MCF 10A (cell line): Measurements from ENCODE around the gene HOXD10. TPM values are rescaled to one million over a fixed set of nuclear protein-coding genes. Genes with fewer than 3 reads are reported as not detected.

ENCODE experiments used
- BruUV-seq: library from RNA; stranded (reverse); fragments of 400-500 nt; replicated peaks from 2 replicates; lab custom pipeline; 2021; lab: Mats Ljungman, UMichigan
- CTCF ChIA-PET: fragments of 300-600 bp; sonication (Branson Sonifier 250); formaldehyde crosslinking; extraction: SDS; loops from one replicate; lab custom pipeline; 2021; ENCODE audit warnings: antibody characterized with exemption, inconsistent platforms; lab: Yijun Ruan, JAX
- POLR2A ChIA-PET: fragments of 300-600, 350-650 bp; sonication (Branson Sonifier 250); formaldehyde crosslinking; extraction: SDS; loops from one replicate; lab custom pipeline; 2020; ENCODE audit warnings: antibody characterized with exemption, inconsistent platforms; lab: Yijun Ruan, JAX
- DNase-seq: peaks from one replicate; pipeline ENCODE4 v3.0.0-alpha.2; 2018; ENCODE audit not compliant: unreplicated experiment
- H3K27ac Mint-ChIP-seq: one replicate; pipeline ENCODE4 v1.8.0; 2022; ENCODE audit warnings: mild to moderate bottlenecking, low read depth, mixed read lengths; ENCODE audit not compliant: unreplicated experiment
- H3K27me3 Mint-ChIP-seq: one replicate; pipeline ENCODE4 v1.8.0; 2022; ENCODE audit warnings: mixed read lengths; ENCODE audit not compliant: insufficient read depth, unreplicated experiment
- H3K36me3 Mint-ChIP-seq: one replicate; pipeline ENCODE4 v1.8.0; 2022; ENCODE audit warnings: mild to moderate bottlenecking, moderate library complexity, mixed read lengths; ENCODE audit not compliant: insufficient read depth, unreplicated experiment
- H3K4me1 Mint-ChIP-seq: one replicate; pipeline ENCODE4 v1.8.0; 2022; ENCODE audit warnings: mixed read lengths; ENCODE audit not compliant: insufficient read depth, unreplicated experiment
- H3K4me3 Mint-ChIP-seq: one replicate; pipeline ENCODE4 v1.8.0; 2022; ENCODE audit warnings: mild to moderate bottlenecking, moderate library complexity, mixed read lengths; ENCODE audit not compliant: unreplicated experiment
- H3K9me3 Mint-ChIP-seq: one replicate; pipeline ENCODE4 v1.8.0; 2022; ENCODE audit warnings: mixed read lengths; ENCODE audit not compliant: unreplicated experiment
- CTCF ChIP-seq: fragments of 200-600 bp; IDR thresholded peaks from one replicate; pipeline ENCODE4 v1.8.0; 2022; ENCODE audit warnings: antibody characterized with exemption, mild to moderate bottlenecking; ENCODE audit not compliant: unreplicated experiment
- intact Hi-C: fragments of 100-400 bp; cut with micrococcal nuclease; formaldehyde crosslinking; loops from 2 replicates; pipeline ENCODE4 v1.14.1; 2022
- total RNA-seq: library from RNA; stranded (reverse); gene quantifications from 2 replicates; pipeline ENCODE4 v1.2.3, GENCODE V29; 2022

HOXD10 gene
- total RNA-seq, 1 experiment from 2014 or later: not detected

DNA sequence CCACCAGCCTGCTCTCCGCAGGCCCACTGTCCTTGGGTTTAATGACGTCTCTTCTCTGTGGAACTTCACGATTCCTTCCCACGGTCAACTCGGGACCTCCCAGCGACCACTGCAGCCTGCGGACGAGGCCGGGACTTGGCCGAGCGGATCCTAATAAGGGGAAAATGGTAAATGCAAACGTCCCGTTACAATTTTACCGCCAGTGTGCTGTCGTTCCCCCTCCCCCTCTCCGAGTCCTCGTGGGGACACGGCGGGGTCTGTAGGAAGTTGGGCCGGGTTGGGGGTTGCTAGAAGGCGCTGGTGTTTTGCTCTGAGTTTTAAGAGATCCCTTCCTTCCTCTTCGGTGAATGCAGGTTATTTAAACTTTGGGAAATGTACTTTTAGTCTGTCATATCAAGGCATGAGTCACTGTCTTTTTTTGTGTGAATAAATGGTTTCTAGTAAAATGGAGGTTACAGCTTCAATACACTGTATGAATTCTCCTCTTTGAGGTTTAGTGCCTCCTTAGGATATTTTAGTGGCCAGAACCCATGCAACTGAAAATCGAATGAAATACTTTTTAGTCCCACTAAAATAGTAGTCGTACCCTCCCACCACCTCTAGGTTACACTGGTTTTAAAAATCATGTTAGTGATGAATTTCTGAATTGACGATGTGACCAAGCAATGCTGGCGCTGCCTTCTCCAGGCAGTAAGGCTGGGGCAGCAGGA is 7.2 kb upstream of the HOXD10 start:
- Mint-ChIP-seq H3K27me3 (peaks cover 22% of the 10 kb centered on the region), H3K9me3 (no peaks in the 10 kb centered on the region), H3K4me1 (peaks cover 7% of the 10 kb centered on the region), H3K4me3 (no peak overlapping the region), H3K27ac (no peak overlapping the region), H3K36me3 (no peaks in the 10 kb centered on the region)
- intact Hi-C loops: no loop called here
- no peak for TF ChIP-seq CTCF
- no peak for DNase-seq
- no TSS peak for BruUV-seq
- POLR2A ChIA-PET: no interaction called here
- CTCF ChIA-PET: interaction anchor here (0.6 to 2.6 kb wide), 7 partner anchors 7 to 1033 kb away, joined by 3 to 23 read pairs (median 10); partner anchors contain the start of gene HOXD12

- intact Hi-C loops: no loop called here
- H3K4me3 Mint-ChIP-seq: no peak overlapping the region
- CTCF ChIA-PET: interaction anchor here (0.6 to 2.6 kb wide), 18 partner anchors 8 to 1413 kb away, joined by 3 to 23 read pairs (median 4); partner anchors contain the start of gene HOXD12
These were observed 6.6 kb upstream of the HOXD10 start for GRCh38 chr2:176109946-176110345.

DNA sequence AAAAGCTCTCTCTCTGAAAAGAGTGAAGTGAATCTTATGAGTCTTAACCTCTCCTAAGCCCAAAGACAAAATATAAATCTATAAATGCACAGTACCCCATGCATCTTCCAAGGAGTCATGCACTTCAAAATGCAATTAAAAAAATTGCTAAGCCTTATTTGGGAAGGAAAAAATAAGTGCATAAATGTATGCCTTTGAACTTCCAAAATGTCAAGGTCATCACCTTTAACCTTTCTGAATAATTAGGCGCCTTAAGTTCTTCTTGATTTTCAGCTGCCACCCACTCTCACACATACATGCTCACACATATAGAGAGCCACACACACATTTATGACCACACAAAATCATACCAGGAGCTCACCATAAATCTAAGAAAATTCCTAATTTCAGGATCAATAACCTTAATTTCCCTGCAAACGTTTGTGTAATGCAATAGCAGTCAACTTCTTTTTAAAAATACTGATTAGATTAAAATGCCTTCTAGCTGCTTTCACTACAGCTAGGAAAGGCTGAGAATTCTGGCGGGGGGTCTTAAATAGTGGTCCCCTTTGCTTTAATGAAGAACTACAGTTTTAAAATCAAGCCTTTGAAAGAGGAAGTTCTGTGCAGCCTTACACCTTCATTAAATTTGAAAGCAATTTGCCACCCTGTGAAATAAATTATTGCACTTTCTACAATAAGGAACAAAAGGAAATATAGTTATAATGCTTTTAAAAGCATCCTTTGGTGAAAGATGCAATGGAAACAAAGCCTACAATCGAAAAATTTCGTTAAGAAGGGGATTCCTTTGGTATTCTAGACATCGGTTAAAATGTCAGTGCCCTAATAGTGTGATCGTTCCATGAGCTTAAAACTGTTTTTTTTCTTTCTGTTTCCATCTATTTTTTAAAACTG is 5.9 kb upstream of the HOXD10 start:
- DNase-seq: no peak
- no TSS peak for BruUV-seq
- ChIA-PET CTCF (interaction anchor here (0.6 to 2.6 kb wide), 40 partner anchors 8 to 1413 kb away, joined by 3 to 23 read pairs (median 4); partner anchors contain the start of genes HOXD12 and HOXD13), POLR2A (interaction anchor here (0.7 to 1.5 kb wide), 4 partner anchors 9 to 527 kb away, joined by 3 to 5 read pairs (median 4); no protein-coding TSS in a partner anchor)
- H3K4me1 Mint-ChIP-seq: peaks cover 7% of the 10 kb centered on the region
- no peak overlapping the region for H3K4me3 Mint-ChIP-seq
- H3K27ac Mint-ChIP-seq: no peak overlapping the region
- TF ChIP-seq CTCF: no peak
- no peaks in the 10 kb centered on the region for H3K9me3 Mint-ChIP-seq
- intact Hi-C loops: no loop called here
- H3K27me3 Mint-ChIP-seq: peaks cover 10% of the 10 kb centered on the region
- H3K36me3 Mint-ChIP-seq: no peaks in the 10 kb centered on the region

More at GRCh38 chr2:176109946-176110345, 6.6 kb upstream of the HOXD10 start:
- DNase-seq: no peak
- POLR2A ChIA-PET: no interaction called here
- Mint-ChIP-seq H3K27ac (no peak overlapping the region), H3K36me3 (no peaks in the 10 kb centered on the region), H3K4me1 (peaks cover 7% of the 10 kb centered on the region), H3K27me3 (peaks cover 17% of the 10 kb centered on the region), H3K9me3 (no peaks in the 10 kb centered on the region)
- no peak for TF ChIP-seq CTCF
- no TSS peak for BruUV-seq
